ENCODE data around the gene INPP5A.

The INPP5A gene

GRCh38 chr10:132541601-132542011 is 4.0 kb downstream of the INPP5A start:
- in situ Hi-C loops (cut with MboI; ENCODE audit: low sequenced_read_pairs, unreplicated experiment): no loop called here
- peak; percentile 37 for DNase-seq (ENCODE audit: low spot score)

GRCh38 chr10:132542086-132542775 is 4.6 kb downstream of the INPP5A start:
- no peak for TF ChIP-seq CTCF (IDR thresholded peaks at IDR 0.05; ENCODE audit: borderline replicate concordance, control extremely low read depth, extremely low read depth, insufficient read depth, missing control alignments)
- peak; percentile 17 for DNase-seq (ENCODE audit: low spot score)
- in situ Hi-C loops (cut with MboI; ENCODE audit: low sequenced_read_pairs, unreplicated experiment): no loop called here

More at GRCh38 chr10:132541601-132542011, 4.0 kb downstream of the INPP5A start:
- TF ChIP-seq CTCF (IDR thresholded peaks at IDR 0.05; ENCODE audit: borderline replicate concordance, control extremely low read depth, extremely low read depth, insufficient read depth, missing control alignments): no peak

- no peak for TF ChIP-seq CTCF (IDR thresholded peaks at IDR 0.05; ENCODE audit: borderline replicate concordance, control extremely low read depth, extremely low read depth, insufficient read depth, missing control alignments)
- in situ Hi-C loops (cut with MboI; ENCODE audit: low sequenced_read_pairs, unreplicated experiment): no loop called here
- no peak for DNase-seq (ENCODE audit: low spot score)
These were observed 5.2 kb downstream of the INPP5A start for GRCh38 chr10:132542819-132543218.

- in situ Hi-C loops (cut with MboI; ENCODE audit: low sequenced_read_pairs, unreplicated experiment): no loop called here
- no peak for TF ChIP-seq CTCF (IDR thresholded peaks at IDR 0.05; ENCODE audit: borderline replicate concordance, control extremely low read depth, extremely low read depth, insufficient read depth, missing control alignments)
- DNase-seq (ENCODE audit: low spot score): peak; percentile 9
These were observed 6.5 kb downstream of the INPP5A start for GRCh38 chr10:132543916-132544743.

- in situ Hi-C loops (cut with MboI; ENCODE audit: low sequenced_read_pairs, unreplicated experiment): no loop called here
- DNase-seq (ENCODE audit: low spot score): peak; percentile 64
- TF ChIP-seq CTCF (IDR thresholded peaks at IDR 0.05; ENCODE audit: borderline replicate concordance, control extremely low read depth, extremely low read depth, insufficient read depth, missing control alignments): no peak
These were observed 7.4 kb downstream of the INPP5A start for GRCh38 chr10:132544744-132545658.

Measured in GM13976 (cell line).